ENCODE measurements around the gene MREG. TPM values are rescaled to one million over a fixed set of nuclear protein-coding genes. Genes with fewer than 3 reads are reported as not detected.

MREG gene
- total and polyA plus RNA-seq, 9 of the 15 experiments (the other 6 are each of a cell fraction or from before 2014, with no cell fraction given), result 0.77 to 3.8 (median 2.3) TPM

DNA sequence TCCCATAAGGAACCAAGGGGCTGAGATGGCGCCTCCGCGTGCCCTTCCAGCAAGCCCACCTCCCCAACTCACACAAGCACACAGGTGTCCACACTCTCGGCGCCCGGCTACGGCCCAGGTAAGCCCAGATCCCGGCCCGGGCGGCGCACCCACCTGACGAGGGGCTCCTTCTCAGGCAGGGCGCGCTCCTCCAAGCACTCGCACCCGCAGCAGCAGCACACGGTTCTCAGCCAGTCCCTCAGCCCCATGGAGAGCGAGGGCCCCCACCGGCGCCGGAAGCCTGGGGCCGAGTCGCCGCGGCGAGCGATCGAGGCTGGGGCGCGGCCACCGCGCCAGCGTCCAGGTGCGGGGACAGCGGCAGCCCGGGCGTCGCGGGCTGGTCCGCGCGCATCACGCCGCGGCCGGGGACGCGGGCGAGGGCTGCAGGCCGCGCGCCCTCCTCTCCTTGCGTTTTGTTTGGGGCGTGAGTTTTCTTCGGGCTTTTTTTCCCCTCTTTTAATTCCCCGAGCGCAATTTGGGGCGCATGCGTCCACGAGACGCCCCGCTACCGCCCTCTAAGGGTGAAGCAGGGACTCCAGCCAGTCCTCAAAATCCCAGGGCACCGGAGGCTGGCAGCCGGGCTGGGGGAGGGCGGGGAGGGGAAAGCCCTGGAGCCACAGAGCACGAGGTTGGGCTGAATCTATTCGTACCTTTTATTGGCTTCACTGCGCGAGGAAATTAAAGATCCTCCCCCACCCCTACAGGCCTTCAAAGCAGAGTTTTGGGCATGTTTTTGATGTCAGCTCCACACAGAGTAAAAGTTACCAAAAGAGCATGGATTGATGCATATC lies at the start of gene MREG (continued):
- TF ChIP-seq, protein P1, sequence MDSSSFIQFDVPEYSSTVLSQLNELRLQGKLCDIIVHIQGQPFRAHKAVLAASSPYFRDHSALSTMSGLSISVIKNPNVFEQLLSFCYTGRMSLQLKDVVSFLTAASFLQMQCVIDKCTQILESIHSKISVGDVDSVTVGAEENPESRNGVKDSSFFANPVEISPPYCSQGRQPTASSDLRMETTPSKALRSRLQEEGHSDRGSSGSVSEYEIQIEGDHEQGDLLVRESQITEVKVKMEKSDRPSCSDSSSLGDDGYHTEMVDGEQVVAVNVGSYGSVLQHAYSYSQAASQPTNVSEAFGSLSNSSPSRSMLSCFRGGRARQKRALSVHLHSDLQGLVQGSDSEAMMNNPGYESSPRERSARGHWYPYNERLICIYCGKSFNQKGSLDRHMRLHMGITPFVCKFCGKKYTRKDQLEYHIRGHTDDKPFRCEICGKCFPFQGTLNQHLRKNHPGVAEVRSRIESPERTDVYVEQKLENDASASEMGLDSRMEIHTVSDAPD (CRISPR knock-in tag; IDR thresholded peaks at IDR 0.05), result no peak
- TF ChIP-seq ZBTB7A (IDR thresholded peaks at IDR 0.05; ENCODE audit: borderline replicate concordance, control insufficient read depth, low read depth, low read length), result no peak

DNA sequence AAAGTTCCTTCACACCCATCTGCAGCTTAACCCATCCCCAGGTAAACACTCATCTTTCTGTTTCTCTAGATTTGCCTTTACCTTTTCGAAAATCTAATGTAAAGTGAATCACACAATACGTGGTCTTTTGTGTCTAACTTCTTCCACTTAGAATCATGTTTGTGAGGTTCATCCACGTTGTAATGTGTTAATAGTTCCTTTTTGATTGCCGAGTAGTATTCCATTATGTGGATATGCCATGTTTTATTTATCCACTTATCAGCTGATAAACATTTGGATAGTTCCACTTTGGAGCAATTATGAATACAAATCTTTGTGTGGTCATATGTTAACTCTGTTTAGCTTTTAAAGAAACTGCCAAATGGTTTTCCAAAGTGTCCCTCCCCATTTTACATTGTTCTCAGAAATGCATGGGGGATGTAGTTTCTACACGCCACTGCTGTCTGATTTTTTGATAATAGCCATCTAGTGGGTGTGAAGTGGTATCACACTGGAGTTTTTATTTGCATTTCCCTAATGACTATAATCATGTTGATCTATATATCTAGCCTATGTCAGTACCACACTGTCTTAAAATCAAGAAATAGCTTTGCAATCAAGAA lies 46.0 kb upstream of the MREG start:
- H4K20me1 ChIP-seq (replicated peaks; ENCODE audit: control insufficient read depth, insufficient read depth, low read length), result no peaks in the 10 kb centered on the region
- POLR2A ChIA-PET, result interaction anchor here (0.6 kb wide), 1 partner anchor 251 kb away, joined by 3 read pairs; no protein-coding TSS in a partner anchor
- no peaks in the 10 kb centered on the region for H3K79me2 ChIP-seq (ENCODE audit: control insufficient read depth, insufficient read depth, low read length)
- DNase-seq (ENCODE audit: extremely low read depth in 1 of 4, low spot score in 3 of 4), result peak in 2 of 4 experiments; percentile 18 to 23
- H3K9ac ChIP-seq (ENCODE audit: insufficient read depth in 1 of 2, low read depth in 2 of 2, low read length in 2 of 2), result no peak overlapping the region
- no peak overlapping the region for H3K4me3 ChIP-seq
- no peak overlapping the region for H3K4me2 ChIP-seq (ENCODE audit: insufficient read depth, low read length)
- no peak for FAIRE-seq
- H3K36me3 ChIP-seq (ENCODE audit: control insufficient read depth, insufficient read depth, low read length), result no peaks in the 10 kb centered on the region
- no peaks in the 10 kb centered on the region for H3K9me1 ChIP-seq (ENCODE audit: control insufficient read depth, insufficient read depth, low read length)
- H2AFZ ChIP-seq (ENCODE audit: low read depth, low read length), result no peak overlapping the region
- intact Hi-C loops (cut with micrococcal nuclease) (no loop called here), in situ Hi-C loops (cut with MboI) (no loop called here)
- ATAC-seq, result no peak
- H3K9me3 ChIP-seq (replicated peaks; ENCODE audit: control insufficient read depth, insufficient read depth, low read depth, low read length), result no peaks in the 10 kb centered on the region
- no TSS peak for BruUV-seq (replicated peaks)
- WGBS (ENCODE audit: insufficient coverage, low coverage, missing lambda C conversion rate), result 66% methylated on average over 5 of the region's 5 CpGs
- no peaks in the 10 kb centered on the region for H3K27me3 ChIP-seq (ENCODE audit: control insufficient read depth in 2 of 2, insufficient read depth in 2 of 2, low read length in 2 of 2)
- no peaks in the 10 kb centered on the region; a peak in 1 of 5 replicates for H3K4me1 ChIP-seq (replicated peaks in 1 of 2; ENCODE audit: control insufficient read depth in 2 of 2, insufficient read depth in 2 of 2, low read length in 2 of 2)
- no peak overlapping the region for H3K27ac ChIP-seq (ENCODE audit: extremely low read depth, low read depth, low read length)
- CTCF ChIA-PET (ENCODE audit: low intra/inter-chr PET ratio), result no interaction called here
- TF ChIP-seq, protein P2, sequence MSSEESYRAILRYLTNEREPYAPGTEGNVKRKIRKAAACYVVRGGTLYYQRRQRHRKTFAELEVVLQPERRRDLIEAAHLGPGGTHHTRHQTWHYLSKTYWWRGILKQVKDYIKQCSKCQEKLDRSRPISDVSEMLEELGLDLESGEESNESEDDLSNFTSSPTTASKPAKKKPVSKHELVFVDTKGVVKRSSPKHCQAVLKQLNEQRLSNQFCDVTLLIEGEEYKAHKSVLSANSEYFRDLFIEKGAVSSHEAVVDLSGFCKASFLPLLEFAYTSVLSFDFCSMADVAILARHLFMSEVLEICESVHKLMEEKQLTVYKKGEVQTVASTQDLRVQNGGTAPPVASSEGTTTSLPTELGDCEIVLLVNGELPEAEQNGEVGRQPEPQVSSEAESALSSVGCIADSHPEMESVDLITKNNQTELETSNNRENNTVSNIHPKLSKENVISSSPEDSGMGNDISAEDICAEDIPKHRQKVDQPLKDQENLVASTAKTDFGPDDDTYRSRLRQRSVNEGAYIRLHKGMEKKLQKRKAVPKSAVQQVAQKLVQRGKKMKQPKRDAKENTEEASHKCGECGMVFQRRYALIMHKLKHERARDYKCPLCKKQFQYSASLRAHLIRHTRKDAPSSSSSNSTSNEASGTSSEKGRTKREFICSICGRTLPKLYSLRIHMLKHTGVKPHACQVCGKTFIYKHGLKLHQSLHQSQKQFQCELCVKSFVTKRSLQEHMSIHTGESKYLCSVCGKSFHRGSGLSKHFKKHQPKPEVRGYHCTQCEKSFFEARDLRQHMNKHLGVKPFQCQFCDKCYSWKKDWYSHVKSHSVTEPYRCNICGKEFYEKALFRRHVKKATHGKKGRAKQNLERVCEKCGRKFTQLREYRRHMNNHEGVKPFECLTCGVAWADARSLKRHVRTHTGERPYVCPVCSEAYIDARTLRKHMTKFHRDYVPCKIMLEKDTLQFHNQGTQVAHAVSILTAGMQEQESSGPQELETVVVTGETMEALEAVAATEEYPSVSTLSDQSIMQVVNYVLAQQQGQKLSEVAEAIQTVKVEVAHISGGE (CRISPR knock-in tag; IDR thresholded peaks at IDR 0.05), result no peak
- no peak for TF ChIP-seq MBD2 (IDR thresholded peaks at IDR 0.05; ENCODE audit: borderline replicate concordance, low read depth)
- no peak for TF ChIP-seq ZKSCAN8 (CRISPR knock-in tag; IDR thresholded peaks at IDR 0.05)
- TF ChIP-seq ZNF146 (CRISPR knock-in tag; IDR thresholded peaks at IDR 0.05; ENCODE audit: unreplicated experiment), result peak; percentile 80
- TF ChIP-seq WHSC1 (IDR thresholded peaks at IDR 0.05; ENCODE audit: low read length), result no peak
- no peak for TF ChIP-seq NR1H2 (CRISPR knock-in tag; IDR thresholded peaks at IDR 0.05)
- no peak for TF ChIP-seq ZNF212 (CRISPR knock-in tag; IDR thresholded peaks at IDR 0.05)
- peak; percentile 52 for TF ChIP-seq RBM25 (IDR thresholded peaks at IDR 0.05; ENCODE audit: low read depth, low read length, severe bottlenecking)
- TF ChIP-seq, protein P3, sequence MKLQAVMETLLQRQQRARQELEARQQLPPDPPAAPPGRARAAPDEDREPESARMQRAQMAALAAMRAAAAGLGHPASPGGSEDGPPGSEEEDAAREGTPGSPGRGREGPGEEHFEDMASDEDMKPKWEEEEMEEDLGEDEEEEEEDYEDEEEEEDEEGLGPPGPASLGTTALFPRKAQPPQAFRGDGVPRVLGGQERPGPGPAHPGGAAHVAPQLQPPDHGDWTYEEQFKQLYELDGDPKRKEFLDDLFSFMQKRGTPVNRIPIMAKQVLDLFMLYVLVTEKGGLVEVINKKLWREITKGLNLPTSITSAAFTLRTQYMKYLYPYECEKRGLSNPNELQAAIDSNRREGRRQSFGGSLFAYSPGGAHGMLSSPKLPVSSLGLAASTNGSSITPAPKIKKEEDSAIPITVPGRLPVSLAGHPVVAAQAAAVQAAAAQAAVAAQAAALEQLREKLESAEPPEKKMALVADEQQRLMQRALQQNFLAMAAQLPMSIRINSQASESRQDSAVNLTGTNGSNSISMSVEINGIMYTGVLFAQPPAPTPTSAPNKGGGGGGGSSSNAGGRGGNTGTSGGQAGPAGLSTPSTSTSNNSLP (IDR thresholded peaks at IDR 0.05; ENCODE audit: borderline replicate concordance, low read depth, low read length), result no peak
- no peak for TF ChIP-seq GABPB2 (CRISPR knock-in tag; conservative IDR thresholded peaks at IDR 0.05)

Measured in K562 (cell line).